ENCODE measurements around the gene TEDC1.

The TEDC1 gene

DNA sequence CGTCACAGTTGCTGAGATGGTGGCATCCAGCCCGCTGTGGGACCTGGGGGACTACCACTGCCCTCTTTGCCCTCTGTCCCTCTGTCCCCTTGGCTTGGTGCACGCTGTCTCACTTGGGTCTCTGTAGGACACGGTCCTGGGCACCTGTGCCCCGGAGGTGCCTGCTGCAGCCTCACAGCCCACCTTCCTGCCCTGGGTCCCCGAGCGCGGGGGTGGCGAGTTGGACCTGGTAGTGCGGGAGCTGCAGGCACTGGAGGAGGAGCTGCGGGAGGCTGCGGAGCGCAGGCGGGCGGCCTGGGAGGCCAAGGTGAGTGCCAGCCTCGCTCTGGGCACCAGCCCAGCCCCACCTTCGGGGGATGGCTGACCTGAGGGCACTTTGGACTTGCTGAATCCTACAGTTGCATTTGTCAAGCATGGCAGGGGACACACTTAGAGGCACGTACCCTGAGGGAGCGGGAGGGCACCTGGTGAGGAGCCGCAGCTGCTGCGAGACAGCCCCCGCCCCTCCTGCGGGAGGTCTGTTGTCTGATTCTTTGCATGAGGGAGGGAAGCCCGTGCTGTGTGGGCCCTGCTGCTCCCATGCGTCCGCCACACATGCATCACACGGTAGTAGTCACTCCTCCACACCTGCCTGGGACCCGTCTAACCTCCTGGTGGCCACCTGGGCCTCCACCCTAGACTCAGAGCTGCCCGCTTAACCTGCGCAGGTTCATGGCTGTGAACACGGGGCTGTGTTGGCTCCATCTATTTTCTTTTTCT is 6.8 kb downstream of the TEDC1 start:
- no peak for DNase-seq

DNA sequence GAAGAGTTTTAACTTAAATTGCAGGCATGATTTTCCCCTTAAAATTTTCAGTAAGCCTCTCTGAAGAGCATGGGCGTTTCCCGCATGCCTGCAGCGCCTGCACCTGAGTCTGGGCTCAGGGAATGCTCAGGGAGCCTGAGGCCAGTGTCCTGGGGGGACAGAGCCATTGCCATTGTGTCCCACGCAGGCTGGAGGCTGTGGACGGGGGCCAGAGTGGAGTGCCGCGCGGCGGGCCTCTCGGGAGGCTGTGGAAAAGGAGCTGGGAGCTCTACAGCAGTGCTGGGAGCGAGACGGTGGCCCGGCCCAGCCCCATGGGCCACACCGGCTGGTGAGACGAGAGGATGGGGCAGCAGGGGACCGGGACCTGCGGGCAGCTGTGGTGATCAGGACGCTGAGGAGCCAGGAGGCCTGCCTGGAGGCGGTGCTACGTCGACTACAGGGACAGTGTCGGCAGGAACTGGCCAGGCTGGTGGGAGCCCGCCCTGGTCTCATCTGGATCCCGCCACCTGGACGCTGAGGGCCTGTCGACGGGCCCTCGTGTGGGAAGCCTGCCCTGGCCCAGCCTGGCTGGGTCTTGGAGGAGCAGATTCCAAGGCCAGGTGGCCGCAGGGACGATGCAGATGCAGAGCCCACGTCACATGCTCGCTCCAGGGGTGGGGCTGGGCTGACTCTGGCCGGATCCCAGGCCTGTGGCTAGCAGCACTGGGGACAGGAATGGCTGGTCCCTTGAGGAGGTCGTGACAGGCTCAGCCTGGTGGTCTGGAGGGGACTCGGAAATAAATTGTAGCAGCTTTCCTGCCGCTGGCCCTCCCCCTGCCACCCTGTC is 7.6 kb downstream of the TEDC1 start:
- DNase-seq, result no peak

DNA sequence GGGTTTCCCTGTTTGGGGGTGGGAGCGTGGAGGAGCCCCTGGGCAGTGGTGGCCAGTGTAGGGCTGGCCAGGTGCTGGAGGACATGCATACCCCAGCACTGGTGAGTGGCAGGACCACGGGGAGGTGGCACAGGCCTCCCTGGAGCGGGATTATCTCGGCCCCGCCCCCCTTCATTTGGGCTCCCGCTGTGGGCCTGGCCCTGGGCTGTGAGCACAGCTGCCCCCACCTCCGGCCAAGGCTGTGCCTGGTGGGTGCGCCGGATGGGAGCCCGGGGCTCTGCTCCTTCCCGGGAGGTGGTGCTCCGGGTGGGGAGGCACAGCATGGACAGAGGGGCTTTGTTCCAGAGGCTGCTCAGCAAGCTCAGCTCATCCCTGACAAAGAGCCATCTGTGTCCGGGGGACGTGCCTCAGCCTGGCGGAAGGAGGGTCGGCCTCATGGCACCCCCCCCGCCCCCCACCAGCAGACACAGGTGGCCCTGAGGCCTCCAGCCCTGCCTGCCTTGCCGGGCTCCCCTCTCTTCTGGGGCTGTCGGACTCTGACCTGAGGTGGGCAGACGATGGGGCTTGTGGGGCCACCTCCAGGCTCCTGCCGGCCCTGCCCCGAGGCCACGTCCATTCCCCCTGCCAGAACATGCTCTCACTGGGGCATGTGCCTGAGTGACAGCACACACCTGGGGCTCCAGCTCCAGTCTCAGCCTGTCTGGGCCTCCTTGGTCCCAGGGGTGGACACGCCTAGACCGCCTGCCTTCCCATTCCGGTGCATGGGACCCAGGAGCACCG is 8.4 kb downstream of the TEDC1 start:
- no peak for DNase-seq

DNA sequence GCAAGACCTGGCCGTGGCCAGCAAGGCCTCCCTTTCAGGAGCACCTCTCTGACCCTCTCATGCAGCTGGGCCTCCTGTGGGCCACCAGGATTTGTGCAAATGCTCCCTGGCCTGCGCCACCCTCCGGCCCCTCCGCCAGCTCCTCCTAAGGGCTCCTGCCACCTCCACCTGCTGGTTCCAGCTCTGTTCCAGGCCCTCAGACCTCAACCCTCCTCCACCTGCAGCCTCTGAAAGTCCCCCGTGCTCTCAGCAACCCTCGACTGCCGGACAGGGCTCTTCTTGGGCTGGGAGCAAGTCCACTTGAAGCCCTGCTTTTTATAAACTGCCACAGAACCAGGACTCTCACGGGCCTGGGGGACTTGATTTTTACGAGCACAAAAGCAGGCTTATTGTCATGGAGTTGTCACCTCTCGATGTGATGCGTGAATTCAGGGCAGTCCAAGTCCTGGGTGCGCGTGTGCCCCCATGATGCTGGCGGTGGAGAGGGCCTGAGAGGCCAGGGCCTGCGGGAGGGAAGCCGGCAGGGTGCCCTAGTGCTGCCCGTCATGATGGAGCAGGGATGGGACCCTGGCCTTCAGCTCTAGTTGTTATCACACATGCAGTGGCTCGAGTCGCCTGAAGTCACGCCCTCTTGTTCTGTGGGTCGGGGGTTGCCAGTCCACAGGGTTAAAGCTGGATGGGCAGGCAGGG is 9.1 kb downstream of the TEDC1 start:
- DNase-seq, result no peak

DNA sequence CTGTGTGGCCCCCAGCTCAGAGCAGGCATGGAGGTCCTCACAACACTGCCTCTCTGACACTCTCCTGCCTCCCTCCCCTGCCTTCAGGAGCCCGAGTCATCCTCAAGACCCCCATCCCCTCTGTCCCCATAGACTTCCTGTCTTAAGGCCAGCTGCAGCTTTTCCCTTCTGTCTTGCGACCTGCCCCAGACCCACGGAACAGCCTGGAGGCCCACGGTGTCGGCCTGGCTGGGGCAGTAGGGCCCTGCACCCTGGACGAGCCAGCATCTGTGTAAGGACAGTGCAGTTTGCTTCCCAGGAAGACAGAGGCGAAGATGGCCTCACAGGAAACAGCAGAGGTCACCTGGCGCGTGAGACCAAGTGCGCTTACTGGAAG is 9.7 kb downstream of the TEDC1 start:
- no peak for DNase-seq

DNA sequence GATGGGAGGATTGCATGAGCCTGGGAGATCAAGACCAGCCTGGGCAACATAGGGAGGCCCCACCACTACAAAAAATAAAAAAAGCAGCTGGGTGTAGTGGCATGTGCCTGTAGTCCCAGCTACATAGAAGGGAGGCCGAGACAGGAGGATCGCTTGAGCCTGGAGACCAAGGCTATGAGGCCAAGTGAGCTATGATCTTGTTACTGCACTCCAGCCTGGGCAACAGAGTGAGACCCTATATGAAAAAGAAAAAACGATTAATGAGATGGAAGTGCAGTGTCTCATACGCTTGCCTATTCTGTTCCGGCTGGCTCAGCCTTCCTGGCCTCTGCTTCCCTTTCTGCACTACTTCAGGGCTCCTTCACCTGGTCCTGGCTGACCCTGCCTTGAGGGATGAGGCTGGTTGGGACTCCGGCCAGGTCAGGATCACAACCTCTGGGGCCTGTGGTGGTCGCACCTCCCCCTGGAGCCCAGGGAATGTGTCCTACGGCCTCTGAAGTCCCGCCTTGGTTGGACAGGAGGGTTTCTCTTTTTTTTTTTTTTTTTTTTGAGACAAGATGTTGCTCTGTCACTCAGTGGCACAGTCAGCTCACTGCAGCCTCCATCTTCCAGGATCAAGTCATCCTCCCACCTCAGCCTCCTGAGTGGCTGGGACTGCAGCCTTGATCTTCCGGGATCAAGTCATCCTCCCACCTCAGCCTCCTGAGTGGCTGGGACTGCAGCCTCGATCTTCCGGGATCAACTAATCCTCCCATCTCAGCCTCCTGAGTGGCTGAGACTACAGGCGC is 10.7 kb downstream of the TEDC1 start:
- no peak for DNase-seq

DNA sequence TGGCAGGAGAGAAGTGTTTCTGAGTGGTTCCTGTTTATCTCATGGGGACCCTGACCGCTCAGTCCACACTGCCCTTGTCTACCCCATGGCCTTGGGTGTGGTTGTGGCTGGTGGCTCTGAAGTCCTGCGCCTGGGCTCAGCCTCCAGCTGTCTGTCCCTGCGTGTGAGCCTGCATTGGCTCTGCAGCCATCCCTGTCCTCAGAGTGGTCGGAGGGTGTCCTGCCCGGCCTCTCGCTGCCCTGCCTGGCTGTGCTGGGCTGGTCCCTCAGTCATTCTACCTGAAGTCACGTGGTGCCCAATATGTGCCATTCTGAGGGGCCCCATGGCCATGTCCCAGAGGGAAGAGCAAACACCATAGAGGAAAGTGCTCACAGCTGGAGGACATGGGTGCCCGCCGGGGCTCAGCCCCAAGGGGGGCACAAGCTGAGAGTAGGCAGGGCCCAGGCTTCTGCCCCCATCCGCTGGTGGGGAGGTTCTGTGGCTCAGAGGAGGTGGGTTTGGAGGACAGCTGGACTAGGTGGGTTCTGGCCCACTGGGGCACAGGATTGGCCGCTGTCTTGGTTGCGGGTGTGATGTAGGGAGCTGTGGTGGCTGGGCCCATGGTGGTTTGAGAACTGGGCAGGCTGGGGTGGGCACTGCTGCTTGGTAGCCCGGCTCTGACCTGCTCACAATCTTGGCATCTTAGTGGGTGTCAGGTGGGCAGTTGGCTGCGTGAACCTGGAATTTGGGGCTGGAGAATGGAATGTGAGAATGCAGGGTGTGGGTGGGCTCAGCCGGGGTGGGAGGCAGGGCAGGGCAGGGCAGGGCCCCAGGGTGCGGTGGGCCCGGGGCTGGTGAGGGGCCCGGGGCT is 11.6 kb downstream of the TEDC1 start:
- no peak for DNase-seq

DNA sequence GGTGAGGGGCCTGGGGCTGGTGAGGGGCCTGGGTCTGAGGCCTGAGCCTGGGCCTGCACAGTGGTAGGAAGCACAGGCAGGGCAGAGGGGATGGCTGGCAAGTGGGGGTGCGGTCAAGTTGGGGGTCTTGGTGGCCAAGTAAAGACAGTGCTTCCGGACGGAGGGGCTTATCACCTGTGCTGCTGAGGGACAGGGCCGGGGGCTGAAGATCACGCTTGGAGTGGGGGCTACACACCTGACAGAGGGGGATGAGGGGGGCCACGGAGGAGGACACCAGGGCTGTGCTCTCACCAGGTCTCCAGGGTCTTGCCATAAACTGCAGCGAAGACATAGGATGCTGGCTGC is 12.2 kb downstream of the TEDC1 start:
- no peak for DNase-seq

DNA sequence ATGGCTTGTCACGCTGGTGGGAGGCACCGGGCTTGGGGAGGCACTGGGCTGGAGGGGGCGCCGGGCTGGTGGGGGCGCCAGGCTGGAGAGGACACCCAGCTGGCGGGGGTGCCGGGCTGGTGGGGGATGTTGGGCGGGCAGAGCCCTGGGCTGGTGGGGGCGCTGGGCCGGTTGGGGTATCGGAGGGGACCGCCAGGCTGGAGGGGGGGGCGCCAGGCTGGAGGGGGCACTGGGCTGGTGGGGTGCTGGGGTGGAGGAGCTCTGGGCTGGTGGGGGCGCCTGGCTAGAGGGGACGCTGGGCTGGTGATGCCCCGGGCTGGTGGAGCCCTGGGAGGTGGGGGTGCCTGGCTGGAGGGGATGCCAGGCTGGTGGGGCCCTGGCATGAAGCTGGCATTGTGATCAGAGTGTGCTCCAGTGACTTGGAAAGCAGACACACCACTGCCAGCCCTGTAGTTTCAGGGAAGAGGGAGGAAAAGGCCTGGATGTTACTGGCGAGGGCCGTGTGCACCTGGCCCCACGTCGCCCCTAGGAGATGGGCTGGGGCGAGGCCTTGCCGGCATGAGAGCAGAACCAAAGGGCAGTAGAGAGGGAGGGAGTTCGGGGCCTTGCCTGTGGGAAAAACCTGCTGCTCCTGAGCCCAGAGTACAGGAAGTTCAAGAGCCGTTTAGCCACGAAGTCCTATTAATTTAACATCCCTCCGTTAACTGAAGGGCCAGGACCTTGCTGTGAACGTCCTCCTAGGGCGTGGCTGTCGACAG is 13.1 kb downstream of the TEDC1 start:
- DNase-seq, result no peak

DNA sequence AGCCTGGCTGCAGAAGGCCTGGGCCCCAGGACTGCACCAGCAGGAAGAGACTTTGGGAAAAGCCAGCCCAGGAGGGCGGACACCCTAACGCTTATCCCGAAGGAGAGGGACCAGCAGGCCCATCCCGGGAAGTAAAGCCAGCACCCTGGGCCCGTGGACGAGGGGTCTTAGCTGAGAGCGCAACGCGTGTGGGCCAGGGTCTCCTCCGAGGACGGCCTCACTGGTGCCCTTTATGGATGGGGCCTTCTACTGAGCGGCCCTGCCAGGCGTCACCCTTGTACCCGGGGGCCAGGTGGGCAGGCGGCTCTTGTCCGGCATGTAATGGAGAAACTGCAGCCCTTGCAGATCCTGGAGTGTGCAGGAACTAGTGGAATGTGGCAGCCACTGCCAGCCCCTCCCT is 14.1 kb downstream of the TEDC1 start:
- DNase-seq, result no peak

DNA sequence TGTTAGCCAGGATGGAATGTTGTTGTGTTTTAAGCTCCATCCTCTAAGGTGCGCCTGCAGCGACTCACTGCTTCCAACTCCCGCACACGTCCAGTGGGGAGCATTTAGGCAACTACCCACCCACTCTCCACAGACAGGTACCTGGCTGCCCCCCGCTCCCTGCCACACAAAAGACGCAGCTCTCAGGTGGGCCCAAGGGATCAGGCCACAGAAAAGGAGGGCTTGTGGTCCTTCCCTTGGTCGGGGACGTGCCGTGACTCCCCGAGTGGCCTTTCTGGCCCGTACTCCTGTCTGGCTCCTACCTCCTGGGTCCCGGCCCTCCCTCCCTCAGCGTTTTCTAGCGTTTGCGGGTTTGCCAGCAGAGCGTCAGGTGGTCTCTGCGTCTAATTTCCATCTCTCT is 16.2 kb downstream of the TEDC1 start:
- no peak for DNase-seq

DNA sequence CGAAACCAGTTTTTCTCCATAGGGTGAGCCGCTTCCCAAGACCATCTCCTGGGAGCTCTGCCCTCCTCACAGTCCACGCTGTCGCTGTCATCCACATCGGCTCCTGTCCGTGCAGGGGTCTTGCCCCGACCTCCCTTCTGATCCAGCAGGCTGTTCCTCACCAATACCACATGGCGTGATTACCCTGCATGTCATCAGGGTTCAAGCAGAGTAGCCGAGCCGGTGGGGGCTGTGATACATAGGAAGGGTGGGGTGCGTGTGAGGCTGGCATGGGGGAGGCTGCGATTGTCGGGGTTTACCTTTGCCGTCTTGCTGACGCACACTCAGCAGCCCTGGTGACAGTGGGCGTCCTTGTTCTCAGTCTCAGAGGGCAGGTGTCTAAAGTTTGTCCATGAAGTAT is 17.0 kb downstream of the TEDC1 start:
- DNase-seq, result no peak

DNA sequence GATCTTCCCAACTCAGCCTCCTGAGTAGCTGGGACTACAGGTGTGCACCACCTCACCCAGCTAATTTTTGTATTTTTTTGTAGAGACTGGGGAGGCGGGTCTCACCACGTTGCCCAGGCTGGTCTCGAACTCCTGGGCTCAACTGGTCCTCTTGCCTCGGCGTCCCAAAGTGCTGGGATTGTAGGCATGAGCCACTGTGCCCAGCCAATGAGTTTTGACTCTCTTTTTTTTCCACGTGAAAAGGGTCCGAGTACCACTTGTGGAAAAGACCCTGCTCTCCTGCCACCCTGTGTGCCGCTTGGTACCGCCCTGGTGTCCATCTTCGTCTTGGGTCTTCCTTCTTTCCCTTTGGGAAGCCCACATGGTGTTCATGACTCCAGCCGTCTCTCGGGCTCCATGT is 17.6 kb downstream of the TEDC1 start:
- DNase-seq, result no peak

DNA sequence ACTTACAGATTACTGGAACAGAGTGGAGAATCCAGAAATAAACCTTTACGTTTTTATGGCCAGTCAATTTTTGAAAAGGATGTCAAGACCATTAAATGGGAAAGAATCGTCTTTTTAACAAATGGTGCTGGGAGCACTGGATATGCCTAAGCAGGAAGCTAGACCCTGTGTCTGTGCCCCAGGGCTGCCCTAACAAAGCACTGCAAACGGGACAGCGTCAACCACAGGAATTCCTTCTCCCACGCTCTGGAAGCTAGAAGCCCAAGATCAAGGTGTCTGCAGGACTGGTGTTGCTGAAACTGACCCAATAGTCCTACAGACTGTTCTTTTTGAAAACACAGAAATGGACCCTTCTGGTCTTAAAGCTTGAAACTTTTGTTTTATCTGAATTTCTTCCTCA is 26.1 kb downstream of the TEDC1 start:
- DNase-seq, result no peak

DNA sequence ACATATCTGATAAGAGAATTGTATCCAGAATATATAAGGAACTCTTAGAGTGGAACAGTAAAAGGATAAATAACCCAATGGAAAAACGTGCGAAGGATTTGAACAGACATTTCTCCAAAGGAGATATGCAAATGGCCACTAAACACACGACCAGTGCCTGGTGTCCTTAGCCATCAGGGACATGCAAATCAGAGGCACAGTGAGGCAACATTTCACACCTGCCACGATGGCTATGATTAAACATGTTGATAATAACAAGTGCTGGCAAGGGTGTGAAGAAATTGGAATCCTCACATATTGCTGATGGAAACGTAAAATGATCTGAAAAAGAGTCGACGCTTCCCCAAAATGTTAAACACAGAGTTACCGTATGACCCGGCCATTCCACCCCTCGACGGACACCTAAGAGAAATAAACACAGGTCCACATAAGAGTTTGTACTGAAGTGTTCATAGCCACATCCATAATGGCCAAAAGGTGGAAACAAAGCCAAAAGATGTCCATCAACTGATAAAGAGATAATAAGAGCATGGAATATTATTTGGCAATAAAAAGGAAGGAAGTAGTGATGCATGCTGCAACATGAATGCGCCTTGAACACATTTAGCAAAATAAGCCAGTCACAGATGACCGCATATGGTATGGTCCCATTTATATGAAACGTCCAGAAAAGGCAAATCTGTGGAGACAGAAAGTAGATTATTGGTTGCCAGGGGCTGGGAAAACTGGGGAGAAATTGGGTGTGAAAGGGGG is 29.1 kb downstream of the TEDC1 start:
- DNase-seq, result no peak

DNA sequence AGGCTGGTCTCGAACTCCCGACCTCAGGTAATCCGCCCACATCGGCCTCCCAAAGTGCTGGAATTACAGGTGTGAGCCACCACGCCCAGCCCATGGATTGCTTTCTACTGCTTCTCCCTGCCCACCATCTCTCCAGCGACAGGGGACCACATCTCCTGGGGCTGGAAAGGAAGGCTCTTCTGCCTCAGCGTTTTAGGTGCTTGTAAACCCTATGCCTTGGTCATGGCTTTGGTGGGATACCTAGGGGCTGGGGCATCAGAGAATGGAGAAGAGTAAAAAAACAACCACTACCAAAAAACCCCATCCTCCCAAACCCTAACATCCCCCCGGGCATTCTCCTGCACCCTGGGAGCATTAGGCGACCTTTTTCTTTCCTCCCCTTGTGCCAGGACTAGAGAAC is 34.3 kb downstream of the TEDC1 start:
- DNase-seq, result no peak

DNA sequence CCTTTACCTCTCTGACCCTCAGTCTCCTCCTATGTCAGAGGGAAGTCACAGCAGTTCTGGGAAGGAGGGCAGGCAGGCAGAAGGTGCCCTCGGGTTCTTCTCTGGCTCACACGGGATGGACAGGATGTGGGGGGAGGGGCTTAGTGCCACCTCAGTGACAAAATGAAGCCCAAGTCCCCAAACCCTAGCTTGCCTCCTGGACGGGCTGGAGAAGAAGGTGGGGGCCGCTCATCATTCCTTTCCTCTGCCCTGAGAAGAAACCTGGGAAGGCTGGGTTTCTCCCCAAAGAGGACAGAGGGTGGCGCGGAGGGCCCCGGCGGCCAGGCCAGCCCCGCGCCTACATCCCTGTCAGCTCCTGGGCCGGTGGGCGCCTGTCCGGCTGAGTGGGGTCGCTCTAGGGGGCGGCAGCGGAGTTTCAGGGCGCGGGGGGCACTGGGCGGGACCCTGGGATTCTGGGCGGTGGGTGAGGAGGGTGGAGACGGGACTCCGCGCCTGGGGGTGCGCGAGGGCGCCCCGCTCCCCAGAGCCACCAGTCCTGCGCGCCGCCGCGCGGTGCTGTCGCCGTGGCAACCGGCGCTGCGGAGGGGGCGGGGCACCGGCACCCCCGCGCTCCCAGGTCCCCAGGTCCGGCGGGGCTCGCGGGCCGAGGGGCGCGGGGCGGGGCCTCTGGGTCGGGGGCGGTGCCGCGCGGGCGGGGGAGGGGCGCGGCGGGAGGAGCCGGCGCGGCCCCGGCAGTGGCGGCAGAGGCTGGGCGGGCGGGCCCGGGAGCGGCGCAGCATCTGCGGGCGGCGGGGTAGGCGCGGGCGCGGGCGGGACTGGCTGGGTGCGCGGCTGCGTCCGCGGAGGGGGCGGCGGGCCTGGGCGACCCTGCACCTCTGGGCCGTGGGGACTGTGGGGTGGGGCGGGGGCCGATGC is 35.1 kb downstream of the TEDC1 start, which contains the start of gene TMEM121:
Gene TMEM121 (plus strand): TSS at position 723 of the 915 bp plus-strand sequence. CDS start 2,252 bp downstream, outside the sequence.
- DNase-seq, result peak; percentile 37 to 45

DNA sequence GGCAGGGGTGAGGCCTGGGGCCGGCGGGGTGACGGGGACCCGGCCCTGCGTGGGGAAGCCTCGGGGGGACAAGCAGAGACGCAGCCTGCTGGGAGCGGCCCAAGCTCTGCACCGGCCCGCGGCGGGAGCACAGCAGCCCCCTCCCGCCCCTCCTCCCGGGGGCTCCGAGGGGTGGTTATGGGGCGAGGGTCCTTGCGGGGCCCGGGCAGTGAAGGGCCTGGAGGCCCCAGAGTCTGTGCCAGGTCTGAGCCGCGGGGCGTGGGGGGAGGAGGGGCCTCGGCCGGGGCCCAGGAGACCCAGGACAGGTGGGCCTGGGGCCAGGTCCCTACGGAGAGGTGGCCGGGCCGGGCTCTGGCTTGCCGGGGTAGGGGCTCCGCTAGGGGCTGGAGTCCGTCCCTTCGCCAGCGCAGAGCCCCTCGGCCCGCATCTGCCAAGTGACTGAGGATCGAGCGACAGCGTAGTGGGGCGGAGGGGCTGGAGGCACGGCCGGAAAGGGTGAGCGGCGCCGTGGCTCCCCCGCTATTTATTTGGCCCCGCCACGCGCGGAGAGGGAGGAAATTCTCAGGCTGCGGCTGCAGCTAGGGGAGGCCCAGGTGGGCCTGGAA is 35.8 kb downstream of the TEDC1 start:
- no peak for DNase-seq

Measured in activated CD4-positive, alpha-beta T cell treated with anti-CD3 and anti-CD28 coated beads, Interleukin-2, amount 50 U/mL, for 48 hours (primary cell).